ENCODE data around the gene CYP4V2.

GRCh38 chr4:186236126-186236525 is 44.8 kb downstream of the CYP4V2 start:
- TF ChIP-seq MAX (IDR thresholded peaks at IDR 0.05) = no peak
- no peak for TF ChIP-seq RAD21 (IDR thresholded peaks at IDR 0.05; ENCODE audit: low read depth)
- TF ChIP-seq REST (IDR thresholded peaks at IDR 0.05; ENCODE audit: low read depth) = no peak
- TF ChIP-seq TAF1 (IDR thresholded peaks at IDR 0.05; ENCODE audit: low read depth) = no peak
- no peak for TF ChIP-seq FOXM1 (IDR thresholded peaks at IDR 0.05; ENCODE audit: borderline replicate concordance, low read depth)
- TF ChIP-seq USF1 (IDR thresholded peaks at IDR 0.05) = no peak
- no peak for TF ChIP-seq EP300 (IDR thresholded peaks at IDR 0.05; ENCODE audit: borderline replicate concordance)
- no peak for TF ChIP-seq CREB1 (IDR thresholded peaks at IDR 0.05; ENCODE audit: low read depth)
- no peak for TF ChIP-seq TCF12 (IDR thresholded peaks at IDR 0.05; ENCODE audit: low read depth)
- TF ChIP-seq ZBTB7A (IDR thresholded peaks at IDR 0.05; ENCODE audit: low read depth) = no peak
- no peak for TF ChIP-seq EGR1 (IDR thresholded peaks at IDR 0.05)

Data from Ishikawa (cell line).